A673 (cell line): ENCODE measurements around the gene AMBRA1. TPM values are rescaled to one million over a fixed set of nuclear protein-coding genes. Genes with fewer than 3 reads are reported as not detected.

ENCODE experiments used
- BruUV-seq: library from RNA; stranded (reverse); fragments of 400-500 nt; replicated peaks from 2 replicates; lab custom pipeline; 2021; lab: Mats Ljungman, UMichigan
- CTCF ChIA-PET: fragments of 300-600 bp; sonication (Branson Sonifier 250); formaldehyde crosslinking; loops from one replicate; lab custom pipeline; 2022; ENCODE audit warnings: antibody characterized with exemption; lab: Charles Lee
- POLR2A ChIA-PET: fragments of 300-600 bp; sonication (Branson Sonifier 250); formaldehyde crosslinking; loops from one replicate; lab custom pipeline; 2022; ENCODE audit warnings: antibody characterized with exemption; ENCODE audit not compliant: low non-redundant PET; lab: Charles Lee
- DNase-seq: peaks from one replicate; pipeline ENCODE4 v3.0.0-alpha.2; 2015; ENCODE audit warnings: low spot score
- H3K27ac ChIP-seq: fragments of 200-600 bp; sonication (generic); 2 replicates; pipeline ENCODE4 v1.5.1; 2016; ENCODE audit warnings: mixed run types, low read depth, mild to moderate bottlenecking, mixed read lengths, antibody characterized with exemption, low read length; ENCODE audit not compliant: poor library complexity, severe bottlenecking
- H3K27me3 ChIP-seq: fragments of 200-600 bp; sonication (generic); replicated peaks from 2 replicates; pipeline ENCODE4 v1.6.1; 2017; ENCODE audit warnings: mixed run types, low read depth, mild to moderate bottlenecking, mixed read lengths, antibody characterized with exemption, low read length; ENCODE audit not compliant: insufficient read depth, poor library complexity
- H3K36me3 ChIP-seq: fragments of 200-600 bp; sonication (generic); 2 replicates; pipeline ENCODE4 v1.6.1; 2016; ENCODE audit warnings: mixed run types, mild to moderate bottlenecking, mixed read lengths, antibody characterized with exemption, low read length; ENCODE audit not compliant: insufficient read depth, poor library complexity, severe bottlenecking
- H3K4me1 ChIP-seq: fragments of 200-600 bp; sonication (generic); 2 replicates; pipeline ENCODE4 v1.6.1; 2017; ENCODE audit warnings: mixed run types, mild to moderate bottlenecking, mixed read lengths, antibody characterized with exemption, low read length; ENCODE audit not compliant: insufficient read depth, poor library complexity, severe bottlenecking
- H3K4me3 ChIP-seq: fragments of 200-600 bp; sonication (generic); 2 replicates; pipeline ENCODE4 v1.5.1; 2016; ENCODE audit warnings: low read depth, mixed run types, mild to moderate bottlenecking, mixed read lengths, low read length; ENCODE audit not compliant: poor library complexity, severe bottlenecking
- H3K9me3 ChIP-seq: fragments of 200-600 bp; sonication (generic); 2 replicates; pipeline ENCODE4 v1.6.1; 2016; ENCODE audit warnings: mixed run types, low read depth, mild to moderate bottlenecking, mixed read lengths, antibody characterized with exemption, low read length; ENCODE audit not compliant: poor library complexity, severe bottlenecking
- CTCF ChIP-seq: fragments of 300-800, 200-600 bp; sonication (generic); conservative IDR thresholded peaks from 2 replicates; pipeline ENCODE4 v1.5.1; 2017; ENCODE audit warnings: low read depth, mild to moderate bottlenecking, antibody characterized with exemption, low read length, moderate library complexity, mixed read lengths
- EZH2 ChIP-seq: fragments of 200-600 bp; sonication (generic); IDR thresholded peaks from 2 replicates; pipeline ENCODE4 v1.6.1; 2017; ENCODE audit warnings: borderline replicate concordance, low read depth, mild to moderate bottlenecking, mixed read lengths, antibody characterized with exemption, low read length; ENCODE audit not compliant: poor library complexity, severe bottlenecking
- intact Hi-C: fragments of 100-400 bp; cut with micrococcal nuclease; formaldehyde crosslinking; loops from one replicate; pipeline ENCODE4 v1.10.0; 2022; ENCODE audit not compliant: unreplicated experiment
- total RNA-seq: library from RNA; stranded (reverse); gene quantifications from 2 replicates; pipeline ENCODE4 v1.2.3, GENCODE V29; 2021

The AMBRA1 gene
- total RNA-seq, 1 experiment from 2014 or later = 78.1 TPM

GRCh38 chr11:46611526-46612304, 17.9 kb upstream of the AMBRA1 start:
- no peak for TF ChIP-seq EZH2
- TF ChIP-seq CTCF = no peak
- Histone ChIP-seq H3K27ac (no peak overlapping the region), H3K27me3 (no peaks in the 10 kb centered on the region), H3K36me3 (no peaks in the 10 kb centered on the region), H3K4me1 (peaks cover 21% of the 10 kb centered on the region), H3K9me3 (no peaks in the 10 kb centered on the region), H3K4me3 (no peak overlapping the region)
- BruUV-seq = no TSS peak
- no peak for DNase-seq
- ChIA-PET POLR2A (interaction anchor here (0.6 kb wide), 3 partner anchors 71 to 150 kb away, joined by 3 to 5 read pairs (median 4); no protein-coding TSS in a partner anchor), CTCF (no interaction called here)
- intact Hi-C loops = no loop called here

- H3K9me3 ChIP-seq = no peaks in the 10 kb centered on the region
- ChIA-PET CTCF (no interaction called here), POLR2A (interaction anchor here (0.6 kb wide), 1 partner anchor 64 kb away, joined by 22 read pairs; no protein-coding TSS in a partner anchor)
- no peak for DNase-seq
- no TSS peak for BruUV-seq
- H3K27me3 ChIP-seq = no peaks in the 10 kb centered on the region
- H3K4me3 ChIP-seq = no peak overlapping the region
- intact Hi-C loops = no loop called here
- H3K36me3 ChIP-seq = no peaks in the 10 kb centered on the region
- H3K4me1 ChIP-seq = peaks cover 11% of the 10 kb centered on the region
- H3K27ac ChIP-seq = no peak overlapping the region
- no peak for TF ChIP-seq CTCF
- no peak for TF ChIP-seq EZH2
These were observed 15.6 kb upstream of the AMBRA1 start for GRCh38 chr11:46609386-46609785.

- intact Hi-C loops = no loop called here
- DNase-seq = peak; percentile 62
- H3K9me3 ChIP-seq = no peaks in the 10 kb centered on the region
- ChIA-PET CTCF (interaction anchor here (0.6 kb wide), 2 partner anchors 8 to 87 kb away, joined by 4 to 5 read pairs; no protein-coding TSS in a partner anchor), POLR2A (interaction anchor here (0.5 to 0.6 kb wide), 2 partner anchors 57 to 988 kb away, joined by 3 to 5 read pairs; no protein-coding TSS in a partner anchor)
- no peaks in the 10 kb centered on the region for H3K27me3 ChIP-seq
- peaks cover 11% of the 10 kb centered on the region for H3K4me1 ChIP-seq
- H3K36me3 ChIP-seq = no peaks in the 10 kb centered on the region
- H3K27ac ChIP-seq = no peak overlapping the region
- no peak overlapping the region for H3K4me3 ChIP-seq
- no TSS peak for BruUV-seq
- TF ChIP-seq EZH2 (no peak), CTCF (no peak)
These were observed 13.7 kb upstream of the AMBRA1 start for GRCh38 chr11:46607516-46607915.
